ENCODE measurements around the gene MUS81.

Gene MUS81

DNA sequence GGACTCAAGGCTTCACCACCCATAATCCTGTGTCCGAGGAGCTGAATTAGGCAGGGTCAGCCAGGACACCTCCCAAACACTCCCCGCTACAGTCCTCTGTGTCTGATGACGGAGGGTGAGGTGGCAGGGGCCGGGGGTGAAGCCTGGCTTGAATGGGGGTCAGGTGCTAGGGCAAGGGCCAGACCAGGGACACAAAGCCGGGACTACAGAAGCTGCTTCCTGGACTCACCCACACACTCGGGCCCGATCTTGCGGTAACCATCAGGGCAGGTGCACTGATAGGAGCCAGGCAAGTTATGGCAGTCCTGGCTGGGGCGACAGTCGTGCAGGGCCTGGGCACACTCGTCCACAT is 10.1 kb downstream of the MUS81 start:
- TF ChIP-seq, protein P1, sequence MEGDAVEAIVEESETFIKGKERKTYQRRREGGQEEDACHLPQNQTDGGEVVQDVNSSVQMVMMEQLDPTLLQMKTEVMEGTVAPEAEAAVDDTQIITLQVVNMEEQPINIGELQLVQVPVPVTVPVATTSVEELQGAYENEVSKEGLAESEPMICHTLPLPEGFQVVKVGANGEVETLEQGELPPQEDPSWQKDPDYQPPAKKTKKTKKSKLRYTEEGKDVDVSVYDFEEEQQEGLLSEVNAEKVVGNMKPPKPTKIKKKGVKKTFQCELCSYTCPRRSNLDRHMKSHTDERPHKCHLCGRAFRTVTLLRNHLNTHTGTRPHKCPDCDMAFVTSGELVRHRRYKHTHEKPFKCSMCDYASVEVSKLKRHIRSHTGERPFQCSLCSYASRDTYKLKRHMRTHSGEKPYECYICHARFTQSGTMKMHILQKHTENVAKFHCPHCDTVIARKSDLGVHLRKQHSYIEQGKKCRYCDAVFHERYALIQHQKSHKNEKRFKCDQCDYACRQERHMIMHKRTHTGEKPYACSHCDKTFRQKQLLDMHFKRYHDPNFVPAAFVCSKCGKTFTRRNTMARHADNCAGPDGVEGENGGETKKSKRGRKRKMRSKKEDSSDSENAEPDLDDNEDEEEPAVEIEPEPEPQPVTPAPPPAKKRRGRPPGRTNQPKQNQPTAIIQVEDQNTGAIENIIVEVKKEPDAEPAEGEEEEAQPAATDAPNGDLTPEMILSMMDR (IDR thresholded peaks at IDR 0.05; ENCODE audit: insufficient read depth, low read length, poor library complexity, severe bottlenecking), result no peak
- no peak for DNase-seq (ENCODE audit: extremely low read depth, insufficient read length)
- no peak overlapping the region for H3K4me3 ChIP-seq (replicated peaks; ENCODE audit: low read depth, low read length)
- peaks cover 13% of the 10 kb centered on the region for H3K36me3 ChIP-seq (ENCODE audit: control insufficient read depth, insufficient read depth, low read length)
- H3K27me3 ChIP-seq (replicated peaks; ENCODE audit: control insufficient read depth, insufficient read depth, low read length), result no peaks in the 10 kb centered on the region

DNA sequence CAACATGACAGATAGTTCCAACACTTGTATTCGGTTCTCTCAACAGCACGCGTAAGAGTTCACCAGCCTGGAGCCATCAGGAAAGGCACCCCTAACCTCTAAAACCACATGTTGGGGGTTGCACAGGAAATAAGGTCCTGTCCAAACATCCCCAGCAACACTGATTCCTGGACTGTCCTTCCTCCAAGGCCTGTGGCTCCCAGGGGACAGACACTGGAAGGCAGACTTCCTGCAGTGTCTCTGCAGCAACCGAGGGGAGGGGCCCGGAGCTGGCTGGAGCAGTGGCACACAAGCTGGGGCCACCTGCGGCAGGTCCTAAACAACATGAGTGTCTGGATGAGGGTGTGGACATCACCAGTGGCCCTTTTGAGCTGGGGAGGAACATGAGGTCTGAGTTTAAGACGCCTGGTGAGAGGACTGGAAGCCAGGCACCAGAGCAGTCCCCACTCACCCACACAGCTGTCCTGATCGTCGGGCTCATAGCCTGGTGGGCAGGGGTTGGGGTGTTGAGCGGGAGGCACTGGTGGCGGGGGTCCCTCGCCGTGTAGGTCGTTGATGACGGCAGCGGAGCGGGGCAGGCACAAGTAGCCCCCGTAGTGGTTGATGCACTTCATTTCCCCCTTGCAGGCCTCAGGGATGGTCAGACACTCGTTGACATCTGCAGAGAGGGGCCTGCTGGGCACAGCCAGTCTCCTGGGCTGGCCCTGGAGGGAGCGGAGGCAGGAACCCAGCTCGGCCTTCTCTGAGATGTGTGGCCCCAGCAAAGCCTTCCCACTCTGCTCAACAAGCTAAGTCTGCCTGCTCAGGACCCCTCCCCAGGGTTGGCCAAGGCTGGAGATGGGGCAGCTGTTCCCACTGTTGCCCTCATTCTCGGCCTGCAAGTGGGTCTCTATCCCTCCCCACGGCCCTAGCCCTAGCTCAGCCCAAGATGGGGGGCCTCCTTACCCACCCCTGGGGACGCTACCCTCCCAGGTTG is 10.8 kb downstream of the MUS81 start:
- Histone ChIP-seq H3K4me3 (replicated peaks; ENCODE audit: low read depth, low read length) (no peak overlapping the region), H3K27me3 (replicated peaks; ENCODE audit: control insufficient read depth, insufficient read depth, low read length) (no peaks in the 10 kb centered on the region)

DNA sequence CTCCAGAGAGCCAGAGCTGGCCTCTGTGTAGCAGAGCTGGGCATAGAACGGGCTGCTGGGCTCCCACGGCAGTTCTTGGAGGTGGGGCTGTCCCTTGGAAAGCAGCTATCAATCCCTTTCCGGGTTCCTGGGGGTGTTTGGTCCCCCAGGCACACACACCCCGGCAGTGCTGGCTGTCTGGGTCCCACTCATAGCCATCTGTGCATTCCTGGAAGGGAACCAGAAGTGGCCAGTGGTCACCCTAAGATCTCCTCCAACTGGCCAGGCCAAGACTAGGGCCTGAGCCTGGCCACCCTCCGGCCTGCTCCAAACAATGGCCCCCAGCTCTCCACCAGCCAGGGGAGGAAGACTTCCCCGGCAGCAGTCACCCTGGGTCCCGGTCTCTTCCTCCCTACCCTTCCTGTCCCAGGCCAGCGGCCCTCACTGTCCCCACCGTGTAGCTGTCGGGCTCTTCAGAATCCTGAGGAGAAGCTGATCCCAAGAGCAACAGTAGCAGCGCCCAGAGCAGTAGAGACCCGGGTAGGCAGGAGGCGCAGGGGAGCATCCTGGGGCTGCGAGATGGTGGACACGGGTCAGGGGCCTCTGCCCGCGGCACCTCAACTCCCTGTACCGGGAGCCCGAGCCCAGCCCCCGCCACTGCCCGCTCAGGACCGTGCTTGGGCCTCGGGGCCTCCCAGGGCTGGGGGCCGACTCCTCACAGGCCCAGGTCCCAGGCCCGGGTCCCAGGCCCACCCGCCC is 11.7 kb downstream of the MUS81 start:
- TF ChIP-seq, protein P1 (IDR thresholded peaks at IDR 0.05; ENCODE audit: insufficient read depth, low read length, poor library complexity, severe bottlenecking), result no peak
- Histone ChIP-seq H3K27me3 (replicated peaks; ENCODE audit: control insufficient read depth, insufficient read depth, low read length) (no peaks in the 10 kb centered on the region), H3K36me3 (ENCODE audit: control insufficient read depth, insufficient read depth, low read length) (peaks cover 2% of the 10 kb centered on the region), H3K4me3 (replicated peaks; ENCODE audit: low read depth, low read length) (no peak overlapping the region)
- DNase-seq (ENCODE audit: extremely low read depth, insufficient read length), result no peak

More for the DNA sequence above, 10.8 kb downstream of the MUS81 start:
- TF ChIP-seq, protein P1 (IDR thresholded peaks at IDR 0.05; ENCODE audit: insufficient read depth, low read length, poor library complexity, severe bottlenecking), result no peak
- peaks cover 8% of the 10 kb centered on the region for H3K36me3 ChIP-seq (ENCODE audit: control insufficient read depth, insufficient read depth, low read length)
- DNase-seq (ENCODE audit: extremely low read depth, insufficient read length), result no peak

DNA sequence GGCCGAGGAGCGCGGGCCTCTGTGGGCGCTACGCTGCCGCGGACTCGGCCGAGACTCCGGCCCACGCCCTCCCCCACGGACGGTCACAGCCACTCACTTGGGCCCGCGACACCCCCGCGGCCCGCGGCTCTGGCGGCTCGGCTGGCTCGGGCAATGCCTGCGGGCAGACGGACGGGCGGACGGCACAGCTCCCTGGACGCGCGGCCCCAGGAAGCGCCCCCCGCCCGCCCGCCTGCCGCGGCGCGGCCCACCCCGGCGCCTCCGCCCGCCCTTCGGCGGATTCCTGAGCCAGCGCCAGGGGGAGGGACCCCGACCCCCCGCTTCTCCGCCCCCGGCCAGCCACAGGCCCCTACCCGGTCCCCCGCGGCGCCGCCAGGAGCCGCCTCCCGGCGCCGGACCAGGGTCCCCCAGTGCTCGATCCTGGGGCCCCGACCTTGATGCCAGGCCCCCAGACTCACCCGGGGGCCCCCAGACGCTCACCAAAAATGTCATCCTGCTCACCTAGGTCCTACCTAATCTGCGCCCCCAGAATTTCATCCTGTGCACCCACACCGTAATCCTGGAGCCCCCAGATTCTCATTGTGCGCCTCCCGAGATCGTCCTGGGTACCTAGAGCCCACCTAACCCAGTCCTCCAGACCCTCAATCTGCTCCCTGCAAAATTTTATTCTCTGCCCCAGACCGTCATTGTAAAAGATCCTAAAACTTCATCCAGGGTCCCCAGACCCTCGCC is 12.5 kb downstream of the MUS81 start, which contains the start of gene EFEMP2:
TSS of gene EFEMP2 (minus strand) at position 215 of the 732 bp plus-strand sequence. CDS start 446 bp downstream, outside the sequence.
- TF ChIP-seq, protein P1 (IDR thresholded peaks at IDR 0.05; ENCODE audit: insufficient read depth, low read length, poor library complexity, severe bottlenecking), result no peak
- Histone ChIP-seq H3K27me3 (replicated peaks; ENCODE audit: control insufficient read depth, insufficient read depth, low read length) (no peaks in the 10 kb centered on the region), H3K4me3 (replicated peaks; ENCODE audit: low read depth, low read length) (peak within 1 kb of the TSS; percentile 64), H3K36me3 (ENCODE audit: control insufficient read depth, insufficient read depth, low read length) (no peaks in the 10 kb centered on the region; the same call in 1 of the 2 replicates)
- DNase-seq (ENCODE audit: extremely low read depth, insufficient read length), result no peak

DNA sequence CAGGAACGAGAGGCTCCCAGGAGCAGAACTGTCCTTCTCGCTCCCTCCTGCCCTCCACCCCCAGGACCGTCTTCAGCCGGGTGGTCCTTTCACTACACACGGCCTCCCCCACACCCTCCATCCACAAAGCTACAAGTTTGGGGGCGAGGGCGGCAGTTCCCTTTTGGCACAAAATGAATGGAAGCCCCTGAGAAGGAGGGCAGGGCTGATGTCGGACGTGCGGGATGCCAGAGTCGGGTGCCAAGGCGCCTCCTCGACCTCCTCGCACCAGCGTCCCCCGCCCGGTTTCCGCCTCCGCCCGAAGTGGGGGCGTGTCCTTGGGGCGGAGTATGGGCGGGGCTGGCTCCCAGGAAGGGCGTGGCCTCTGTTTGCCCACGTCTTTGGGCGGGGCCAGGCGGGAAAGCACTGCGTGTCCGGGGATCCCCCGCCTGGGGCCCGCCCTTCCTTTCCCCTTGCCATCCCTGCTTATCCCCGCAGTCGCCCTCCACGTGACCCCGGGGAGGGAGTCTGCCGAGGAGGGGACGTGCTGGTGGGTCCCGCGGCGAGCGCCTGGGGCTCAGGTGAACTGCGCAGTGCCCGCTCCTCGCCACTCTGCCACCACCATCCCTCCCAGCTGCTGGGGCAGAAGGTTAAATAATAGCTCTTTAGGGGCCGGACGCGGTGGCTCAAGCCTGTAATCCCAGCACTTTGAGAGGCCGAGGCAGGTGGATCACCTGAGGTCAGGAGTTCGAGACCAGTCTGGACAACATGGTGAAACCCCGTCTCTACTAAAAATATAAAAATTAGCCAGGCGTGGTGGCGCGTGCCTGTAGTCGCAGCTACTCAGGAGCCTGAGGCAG is 13.3 kb downstream of the MUS81 start:
- DNase-seq (ENCODE audit: extremely low read depth, insufficient read length), result peak; percentile 92
- TF ChIP-seq, protein P1 (IDR thresholded peaks at IDR 0.05; ENCODE audit: insufficient read depth, low read length, poor library complexity, severe bottlenecking), result no peak
- peak overlapping the region; percentile 64 for H3K4me3 ChIP-seq (replicated peaks; ENCODE audit: low read depth, low read length)

More for the DNA sequence above, 13.3 kb downstream of the MUS81 start:
- Histone ChIP-seq H3K36me3 (ENCODE audit: control insufficient read depth, insufficient read depth, low read length) (no peaks in the 10 kb centered on the region), H3K27me3 (replicated peaks; ENCODE audit: control insufficient read depth, insufficient read depth, low read length) (no peaks in the 10 kb centered on the region)

Data from GM06990 (cell line).